MM.1S (cell line): ENCODE measurements around the gene NANOGP8.

Experiments
- DNase-seq: peaks from one replicate; pipeline ENCODE4 v3.0.0-alpha.2; 2015
- H2AFZ ChIP-seq: fragments of 300-600 bp; sonication (generic); 2 replicates; pipeline ENCODE4 v1.6.0; 2016; ENCODE audit warnings: antibody characterized with exemption, low read length
- H3F3A ChIP-seq: fragments of 300-600 bp; sonication (generic); 2 replicates; pipeline ENCODE4 v1.6.1; 2016; ENCODE audit warnings: mild to moderate bottlenecking, antibody characterized with exemption, low read length, moderate library complexity, mixed read lengths; ENCODE audit not compliant: insufficient read depth
- H3K27ac ChIP-seq: fragments of 300-600 bp; sonication (generic); 2 replicates; pipeline ENCODE4 v1.5.1; 2016; ENCODE audit warnings: mild to moderate bottlenecking, low read length
- H3K27me3 ChIP-seq: fragments of 300-600 bp; sonication (generic); replicated peaks from 2 replicates; pipeline ENCODE4 v1.6.0; 2016; ENCODE audit warnings: low read length; ENCODE audit not compliant: insufficient read depth
- H3K36me3 ChIP-seq: fragments of 300-600 bp; sonication (generic); replicated peaks from 2 replicates; pipeline ENCODE4 v1.6.1; 2016; ENCODE audit warnings: mild to moderate bottlenecking, low read length, mixed read lengths; ENCODE audit not compliant: insufficient read depth
- H3K4me1 ChIP-seq: fragments of 300-600 bp; sonication (generic); 2 replicates; pipeline ENCODE4 v1.6.1; 2016; ENCODE audit warnings: low read length, mixed read lengths
- H3K4me2 ChIP-seq: fragments of 300-600 bp; sonication (generic); 2 replicates; pipeline ENCODE4 v1.6.0; 2016; ENCODE audit warnings: low read depth, low read length
- H3K4me3 ChIP-seq: fragments of 300-600 bp; sonication (generic); 2 replicates; pipeline ENCODE4 v1.5.1; 2016; ENCODE audit warnings: low read length, mixed read lengths
- H3K79me2 ChIP-seq: fragments of 300-600 bp; sonication (generic); 2 replicates; pipeline ENCODE4 v1.6.1; 2016; ENCODE audit warnings: mixed run types, low read length, mixed read lengths
- H3K9ac ChIP-seq: fragments of 300-600 bp; sonication (generic); 2 replicates; pipeline ENCODE4 v1.6.1; 2016; ENCODE audit warnings: low read length, mixed read lengths
- H3K9me2 ChIP-seq: fragments of 300-600 bp; sonication (generic); replicated peaks from 2 replicates; pipeline ENCODE4 v1.6.1; 2016; ENCODE audit warnings: mild to moderate bottlenecking, low read length, mixed read lengths; ENCODE audit not compliant: insufficient read depth
- H3K9me3 ChIP-seq: fragments of 300-600 bp; sonication (generic); replicated peaks from 2 replicates; pipeline ENCODE4 v1.6.1; 2016; ENCODE audit warnings: mild to moderate bottlenecking, low read length, mixed read lengths; ENCODE audit not compliant: insufficient read depth
- H4K20me1 ChIP-seq: fragments of 300-600 bp; sonication (generic); 2 replicates; pipeline ENCODE4 v1.6.1; 2016; ENCODE audit warnings: mild to moderate bottlenecking, low read length, moderate library complexity, mixed read lengths; ENCODE audit not compliant: insufficient read depth
- EZH2 ChIP-seq: fragments of 300-600 bp; sonication (generic); optimal IDR thresholded peaks from 2 replicates; pipeline ENCODE3; 2017; ENCODE audit warnings: low read depth, mild to moderate bottlenecking, antibody characterized with exemption, low read length, mixed read lengths
- EZH2phosphoT487 ChIP-seq: fragments of 300-600 bp; sonication (generic); IDR thresholded peaks from 2 replicates; pipeline ENCODE4 v1.6.1; 2018; ENCODE audit warnings: antibody characterized with exemption, low read length

Gene NANOGP8

GRCh38 chr15:35038626-35039451 lies 46.3 kb downstream of the NANOGP8 start:
- no peak for DNase-seq
- Histone ChIP-seq H4K20me1 (no peaks in the 10 kb centered on the region), H3K9ac (no peak overlapping the region), H3K4me2 (no peak overlapping the region), H3K27ac (no peak overlapping the region), H3K4me1 (no peaks in the 10 kb centered on the region), H3F3A (no peaks in the 10 kb centered on the region), H2AFZ (no peak overlapping the region), H3K9me2 (no peaks in the 10 kb centered on the region), H3K79me2 (no peaks in the 10 kb centered on the region), H3K27me3 (no peaks in the 10 kb centered on the region), H3K9me3 (no peaks in the 10 kb centered on the region), H3K4me3 (no peak overlapping the region), H3K36me3 (no peaks in the 10 kb centered on the region)
- TF ChIP-seq EZH2 (no peak), EZH2phosphoT487 (no peak)
